IPS-18c (cell line): Measurements from ENCODE around the gene E2F2.

Source experiments
- H3K4me3 ChIP-seq: 2 replicates; pipeline ENCODE4 v1.7.0; 2013; ENCODE audit warnings: low read depth, mild to moderate bottlenecking, low read length, moderate library complexity; ENCODE audit not compliant: insufficient read depth
- H3K9me3 ChIP-seq: one replicate; pipeline ENCODE4 v1.6.1; 2013; ENCODE audit warnings: mild to moderate bottlenecking, low read length, moderate library complexity; ENCODE audit not compliant: control insufficient read depth, insufficient read depth

Gene E2F2, protein sequence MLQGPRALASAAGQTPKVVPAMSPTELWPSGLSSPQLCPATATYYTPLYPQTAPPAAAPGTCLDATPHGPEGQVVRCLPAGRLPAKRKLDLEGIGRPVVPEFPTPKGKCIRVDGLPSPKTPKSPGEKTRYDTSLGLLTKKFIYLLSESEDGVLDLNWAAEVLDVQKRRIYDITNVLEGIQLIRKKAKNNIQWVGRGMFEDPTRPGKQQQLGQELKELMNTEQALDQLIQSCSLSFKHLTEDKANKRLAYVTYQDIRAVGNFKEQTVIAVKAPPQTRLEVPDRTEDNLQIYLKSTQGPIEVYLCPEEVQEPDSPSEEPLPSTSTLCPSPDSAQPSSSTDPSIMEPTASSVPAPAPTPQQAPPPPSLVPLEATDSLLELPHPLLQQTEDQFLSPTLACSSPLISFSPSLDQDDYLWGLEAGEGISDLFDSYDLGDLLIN

DNA sequence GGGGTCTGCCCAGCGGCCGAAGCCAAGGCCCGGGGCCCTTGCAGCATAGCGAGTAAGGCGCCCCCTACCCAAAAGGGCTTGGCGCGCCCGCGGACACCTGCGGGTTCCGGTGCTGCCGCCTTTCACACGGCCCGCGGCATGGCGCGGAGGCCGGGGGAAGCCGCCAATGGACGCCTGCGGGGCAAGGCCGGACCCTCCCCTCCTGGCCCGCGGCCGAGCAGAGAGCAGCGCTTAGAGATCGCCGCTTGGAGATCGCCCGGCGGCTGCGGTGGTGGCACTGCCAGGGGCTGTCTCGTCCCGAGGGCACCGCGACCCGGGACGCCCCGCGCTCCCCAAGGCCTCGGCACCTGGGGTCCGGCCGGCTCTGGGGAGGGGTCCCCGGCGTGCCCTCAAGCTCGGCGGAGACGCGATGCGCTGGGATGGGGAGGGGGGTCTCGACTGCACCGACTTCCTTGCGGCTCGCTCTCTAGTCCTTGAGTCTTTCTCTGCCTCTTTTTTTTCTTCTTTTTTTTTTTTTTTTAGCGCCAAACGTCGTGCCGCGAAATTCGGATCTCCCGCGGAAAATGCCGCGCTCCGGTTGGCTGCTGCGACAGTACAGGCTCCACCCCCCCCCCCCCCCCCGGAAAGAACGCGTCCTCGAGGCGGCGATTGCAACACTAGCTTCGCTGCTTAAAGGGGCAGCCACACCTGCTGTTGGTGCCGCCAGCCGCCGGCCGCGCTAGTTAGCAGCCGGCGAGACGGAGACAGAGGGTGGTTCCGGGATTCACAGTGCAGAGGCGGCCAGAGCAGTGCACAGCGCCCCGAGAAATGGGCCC is at the start of gene E2F2:
TSS of gene E2F2 (minus strand) at position 487 of the 815 bp plus-strand sequence. CDS start at position 47, 440 bp downstream.
- no peaks in the 10 kb centered on the region for H3K9me3 ChIP-seq
- H3K4me3 ChIP-seq = peak within 1 kb of the TSS; percentile 67

DNA sequence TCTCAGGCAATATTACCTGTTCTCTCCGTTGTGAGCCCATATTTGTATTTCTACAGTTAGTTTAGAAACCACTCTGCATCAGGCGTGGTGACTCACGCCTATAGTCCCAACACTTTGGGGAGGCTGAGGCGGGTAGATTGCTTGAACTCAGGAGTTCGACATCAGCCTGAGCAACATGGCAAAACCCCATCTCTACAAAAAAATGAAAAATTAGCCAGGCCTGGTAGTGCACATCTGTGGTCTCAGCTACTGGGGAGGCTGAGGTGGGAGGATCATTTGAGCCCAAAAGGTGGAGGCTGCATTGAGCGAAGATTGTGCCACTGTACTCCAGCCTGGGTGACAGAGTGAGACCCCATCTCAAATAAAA is 47.9 kb upstream of the E2F2 start:
- no peak overlapping the region for H3K4me3 ChIP-seq
- no peaks in the 10 kb centered on the region for H3K9me3 ChIP-seq

DNA sequence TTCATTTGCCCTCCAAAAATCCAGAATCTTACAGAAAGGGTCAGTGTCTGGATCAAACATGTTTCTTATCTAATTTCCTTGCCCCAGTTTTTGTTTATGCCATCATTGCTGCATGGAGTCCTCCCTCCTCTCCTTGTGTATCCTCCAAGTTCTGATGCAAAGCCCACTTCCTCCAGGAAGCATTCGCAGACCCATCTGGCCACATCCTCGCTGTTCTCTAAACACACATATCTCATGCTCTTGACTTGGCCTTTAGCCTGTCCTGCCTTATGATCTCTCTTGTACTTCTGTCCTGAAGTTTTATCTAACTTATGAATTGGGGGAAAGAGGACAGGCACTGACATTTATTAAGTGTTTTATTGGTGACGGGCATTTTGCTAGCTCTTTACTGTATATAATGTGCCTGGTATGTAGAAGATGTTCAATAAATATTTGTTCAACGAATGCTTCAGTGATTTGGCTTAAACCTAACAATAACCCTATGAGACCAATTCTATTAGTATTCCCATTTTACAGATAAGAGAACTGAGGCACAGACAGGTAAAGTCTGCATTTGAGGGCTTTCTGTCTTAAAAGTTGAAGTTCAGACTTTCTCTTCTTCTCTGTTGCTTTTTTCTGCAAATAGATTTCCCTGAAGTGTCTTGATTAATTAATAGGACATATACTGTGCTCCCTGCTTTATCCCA is 47.4 kb upstream of the E2F2 start:
- H3K9me3 ChIP-seq = no peaks in the 10 kb centered on the region
- no peak overlapping the region for H3K4me3 ChIP-seq

DNA sequence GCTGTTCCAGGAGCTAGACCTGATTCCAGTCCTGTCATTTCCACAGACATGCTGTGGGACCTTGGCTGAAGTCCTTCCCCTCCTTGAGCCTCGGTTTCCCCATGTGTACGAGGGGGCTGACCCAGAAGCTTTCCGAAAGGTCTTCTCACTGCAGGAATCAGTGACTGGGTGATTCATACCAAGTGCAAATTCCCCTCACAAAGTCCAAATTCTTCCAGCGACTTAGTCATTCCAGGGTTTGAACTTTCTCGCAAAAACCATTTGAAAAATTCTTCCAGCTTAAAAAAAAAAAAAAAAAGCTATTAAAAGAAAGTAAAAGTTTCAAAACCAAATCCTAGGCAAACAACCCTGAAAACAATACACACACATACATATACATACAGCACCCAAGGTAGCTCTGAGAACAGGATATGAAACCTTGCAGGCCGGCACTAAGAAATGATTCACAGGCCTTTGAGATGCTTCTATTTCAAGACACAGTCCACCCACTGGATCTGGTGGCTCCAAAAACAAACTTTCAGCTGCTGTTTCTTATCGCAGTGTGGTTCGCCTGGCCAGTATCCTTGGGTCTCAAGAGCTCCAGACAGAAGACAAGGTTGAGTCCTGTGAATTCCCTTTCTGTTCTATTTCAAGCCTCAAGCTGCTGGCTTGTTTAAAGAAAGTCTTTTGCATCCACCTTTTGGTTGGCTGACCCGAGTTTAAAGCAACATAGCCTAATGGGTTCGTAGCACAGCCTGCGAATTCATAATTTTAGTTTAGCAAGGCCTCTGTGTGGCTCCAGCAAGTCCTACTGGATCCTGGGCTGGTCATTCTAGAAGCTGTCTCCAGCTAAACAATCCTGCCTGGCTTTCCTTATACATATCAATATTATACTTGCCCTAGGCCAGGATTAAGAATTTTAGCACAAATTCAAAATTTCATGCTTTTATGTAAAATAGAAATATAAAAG is 46.3 kb upstream of the E2F2 start:
- Histone ChIP-seq H3K9me3 (no peaks in the 10 kb centered on the region), H3K4me3 (no peak overlapping the region)

DNA sequence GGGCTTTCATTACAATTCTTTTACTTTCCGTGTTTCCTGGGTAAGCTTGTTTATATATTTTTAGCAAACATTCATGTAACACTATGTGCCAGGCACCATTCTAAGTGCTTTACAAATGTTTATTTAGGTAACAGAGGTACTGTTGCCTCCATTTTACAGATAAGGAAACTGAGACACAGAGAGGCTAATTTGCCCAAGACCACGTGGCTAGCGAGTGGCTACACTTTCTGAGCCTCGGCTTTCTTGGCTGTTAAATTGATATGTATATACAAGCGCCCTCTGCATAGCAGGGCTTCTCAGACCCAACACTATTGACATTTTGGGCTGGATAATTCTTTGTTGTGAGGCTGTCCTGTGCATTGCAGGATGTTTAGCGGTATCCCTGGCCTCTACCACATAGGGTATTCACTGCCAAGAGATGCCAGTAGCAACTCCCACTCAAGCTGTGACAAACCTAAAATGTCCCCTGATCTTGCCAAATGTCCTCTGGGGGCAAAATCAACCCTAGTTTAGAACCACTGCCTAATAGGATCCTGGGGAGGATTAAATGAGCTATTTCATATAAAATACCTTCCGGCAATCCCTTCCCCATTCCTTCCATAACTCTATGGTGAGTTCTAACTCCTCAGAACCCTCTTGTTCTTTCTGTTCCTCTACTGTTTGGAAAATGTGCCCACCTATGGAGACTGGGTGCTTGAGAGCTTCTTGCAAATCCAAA is 45.5 kb upstream of the E2F2 start:
- Histone ChIP-seq H3K4me3 (no peak overlapping the region), H3K9me3 (no peaks in the 10 kb centered on the region)

DNA sequence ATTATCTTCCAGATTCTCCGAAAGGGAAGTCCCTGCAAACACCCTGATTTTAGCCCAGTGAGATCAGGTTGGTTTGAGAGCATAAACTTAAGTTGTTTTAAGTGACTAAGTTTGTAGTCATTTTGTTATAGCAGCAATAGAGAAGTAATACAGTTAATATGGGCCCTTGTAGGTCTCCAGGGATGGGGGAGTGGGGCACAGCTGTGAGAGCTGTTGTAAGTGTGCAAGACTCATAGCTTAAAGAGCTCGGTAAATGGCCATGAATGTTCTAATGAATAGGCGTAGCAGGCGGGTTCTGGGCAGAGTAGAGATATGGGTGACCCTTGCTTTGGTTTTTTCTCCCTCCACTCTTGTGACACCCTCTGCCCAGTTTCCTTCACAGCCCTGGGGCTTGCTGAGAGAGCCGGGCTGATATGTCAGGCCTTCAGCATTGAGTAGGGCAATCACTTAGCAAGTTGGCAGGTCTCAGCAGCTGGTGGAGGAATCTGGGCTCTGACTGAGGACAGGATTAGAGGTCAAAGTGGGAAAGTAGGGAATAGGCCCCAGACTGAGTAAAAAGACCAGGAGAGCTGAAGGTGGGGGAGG is 44.3 kb upstream of the E2F2 start:
- H3K4me3 ChIP-seq = no peak overlapping the region
- no peaks in the 10 kb centered on the region for H3K9me3 ChIP-seq

DNA sequence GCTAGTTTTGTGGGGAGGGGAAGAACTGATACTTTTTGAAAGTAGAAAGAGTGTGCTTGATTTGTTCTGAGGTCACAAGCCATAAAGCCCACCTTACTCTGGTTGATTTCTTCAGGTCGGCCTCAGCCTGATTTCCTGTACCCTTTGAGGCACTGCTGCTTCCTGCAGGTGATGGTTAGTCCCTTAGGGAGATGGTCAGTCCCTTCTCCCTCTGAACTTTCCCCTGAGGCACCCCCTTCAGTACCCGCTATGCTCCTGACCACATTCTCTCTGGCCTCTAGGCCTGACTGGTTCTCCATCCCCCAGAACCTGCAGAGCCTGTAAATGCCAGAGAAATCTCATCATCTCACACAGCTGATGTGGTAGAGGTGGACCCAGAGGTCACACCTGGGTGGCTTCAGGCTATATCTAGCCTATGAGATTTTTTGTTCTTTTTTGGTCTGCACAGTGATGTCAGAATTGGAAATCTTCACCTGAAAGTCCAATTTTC is 43.3 kb upstream of the E2F2 start:
- H3K9me3 ChIP-seq = no peaks in the 10 kb centered on the region
- H3K4me3 ChIP-seq = no peak overlapping the region

DNA sequence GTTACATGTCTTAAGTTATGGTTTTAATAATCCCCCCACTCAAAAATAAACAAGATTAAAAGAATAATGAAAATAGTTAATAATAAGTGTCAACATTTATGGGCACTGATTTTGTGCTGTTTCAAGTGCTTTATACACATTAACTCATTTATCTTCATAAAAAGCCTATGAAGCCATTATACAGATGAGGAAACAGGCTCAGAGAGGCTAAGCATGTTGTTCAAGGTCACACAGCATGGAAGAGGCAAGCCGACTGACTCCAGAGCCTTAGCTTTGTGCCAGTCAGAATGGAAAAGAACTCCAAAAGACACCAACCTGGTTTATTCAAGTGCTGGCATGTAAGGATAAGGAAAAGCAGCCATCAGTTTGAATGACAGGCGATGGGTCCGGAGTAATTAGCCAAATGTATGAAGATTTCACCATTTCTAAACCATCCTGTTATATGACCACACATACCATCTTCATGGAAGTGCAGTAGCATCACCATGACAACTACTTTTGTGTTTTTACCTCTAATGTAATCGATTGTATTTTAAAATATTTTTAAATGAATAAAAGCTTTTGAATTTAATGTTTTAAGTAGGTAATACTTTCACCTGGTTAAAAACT is 42.6 kb upstream of the E2F2 start:
- no peaks in the 10 kb centered on the region for H3K9me3 ChIP-seq
- no peak overlapping the region for H3K4me3 ChIP-seq

DNA sequence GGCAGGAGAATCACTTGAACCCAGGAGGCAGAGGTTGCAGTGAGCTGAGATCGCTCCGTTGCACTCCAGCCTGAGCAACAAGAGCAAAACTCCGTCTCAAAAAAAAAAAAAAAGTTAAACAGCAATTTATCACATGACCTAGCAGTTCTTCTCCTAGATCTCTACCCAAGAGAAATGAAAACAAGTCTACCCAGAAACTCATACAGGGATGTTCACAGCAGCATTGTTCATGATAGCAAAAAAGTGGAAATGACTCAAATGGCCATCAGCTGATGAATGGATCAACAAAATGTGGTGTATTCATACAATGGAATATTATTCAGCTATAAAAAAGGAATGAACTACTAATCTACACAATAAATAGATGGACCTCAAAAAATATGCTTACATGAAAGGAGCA is 40.4 kb upstream of the E2F2 start:
- Histone ChIP-seq H3K4me3 (no peak overlapping the region), H3K9me3 (no peaks in the 10 kb centered on the region)

DNA sequence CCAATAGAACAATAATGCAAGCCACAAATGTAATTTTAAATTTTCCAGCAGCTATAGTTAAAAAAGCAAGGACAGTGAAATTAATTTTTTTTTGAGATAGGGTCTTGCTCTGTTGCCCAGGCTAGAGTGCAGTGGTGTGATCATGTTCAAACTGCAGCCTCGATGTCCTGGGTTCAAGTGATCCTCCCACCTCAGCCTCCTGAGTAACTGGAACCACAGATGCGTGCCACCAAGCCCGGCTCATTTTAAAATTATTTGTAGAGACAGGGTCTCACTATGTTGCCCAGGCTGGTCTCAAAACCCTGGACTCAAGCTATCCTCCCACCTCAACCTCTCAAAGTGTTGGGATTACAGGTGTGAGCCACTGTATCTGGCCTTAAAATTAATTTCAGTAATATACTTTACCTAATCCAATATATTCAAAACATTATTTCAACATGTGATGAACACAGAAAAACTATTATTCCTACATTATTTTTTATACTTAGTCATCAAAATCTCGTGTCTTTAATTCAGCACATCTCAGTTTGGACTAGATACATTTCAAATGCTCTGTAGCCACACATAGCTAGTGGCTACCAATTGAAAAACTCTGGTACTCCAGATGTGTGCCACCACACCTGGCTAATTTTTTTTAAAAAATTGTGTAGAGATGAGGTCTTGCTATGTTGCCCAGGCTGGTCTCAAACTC is 39.1 kb upstream of the E2F2 start:
- Histone ChIP-seq H3K9me3 (no peaks in the 10 kb centered on the region), H3K4me3 (no peak overlapping the region)

DNA sequence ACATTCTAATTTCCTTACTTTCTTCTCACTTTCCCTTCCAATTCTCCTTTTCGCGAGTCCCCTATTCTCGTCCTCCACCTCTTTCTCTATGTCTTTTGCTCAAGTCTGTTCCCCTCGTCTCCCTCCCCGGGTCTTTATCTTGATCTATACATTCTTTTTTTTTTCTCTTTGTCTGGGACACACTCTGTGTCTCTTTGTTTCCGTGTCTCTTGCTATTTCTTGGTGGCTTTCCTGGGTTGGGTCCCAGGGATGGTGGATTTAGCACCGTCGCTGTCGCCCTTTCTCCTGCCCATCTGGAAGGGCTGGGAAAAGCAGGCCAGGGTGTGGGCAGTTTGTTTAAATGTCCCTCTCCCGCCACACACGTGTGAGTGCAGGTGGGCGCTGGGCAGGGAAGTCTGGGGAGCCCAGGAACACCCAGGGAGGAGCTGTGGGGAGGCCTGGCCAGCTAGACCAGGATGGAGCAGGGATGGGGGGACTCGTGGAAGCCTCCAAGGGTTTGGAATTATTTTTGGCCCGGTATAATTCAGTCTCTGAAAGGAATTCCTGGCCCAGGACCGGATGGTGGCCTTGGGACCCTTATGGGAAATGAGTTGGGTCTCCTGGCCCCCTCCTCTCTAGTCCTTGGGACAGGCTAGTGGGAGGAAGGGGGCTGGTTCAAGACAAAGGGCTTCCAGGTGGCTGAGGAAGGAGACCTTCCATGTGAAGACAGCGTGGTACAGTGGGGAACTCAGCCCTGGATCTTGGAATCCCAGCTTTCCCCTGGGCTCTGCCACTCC is 37.8 kb upstream of the E2F2 start:
- H3K9me3 ChIP-seq = no peaks in the 10 kb centered on the region
- peak overlapping the region; percentile 57 for H3K4me3 ChIP-seq

DNA sequence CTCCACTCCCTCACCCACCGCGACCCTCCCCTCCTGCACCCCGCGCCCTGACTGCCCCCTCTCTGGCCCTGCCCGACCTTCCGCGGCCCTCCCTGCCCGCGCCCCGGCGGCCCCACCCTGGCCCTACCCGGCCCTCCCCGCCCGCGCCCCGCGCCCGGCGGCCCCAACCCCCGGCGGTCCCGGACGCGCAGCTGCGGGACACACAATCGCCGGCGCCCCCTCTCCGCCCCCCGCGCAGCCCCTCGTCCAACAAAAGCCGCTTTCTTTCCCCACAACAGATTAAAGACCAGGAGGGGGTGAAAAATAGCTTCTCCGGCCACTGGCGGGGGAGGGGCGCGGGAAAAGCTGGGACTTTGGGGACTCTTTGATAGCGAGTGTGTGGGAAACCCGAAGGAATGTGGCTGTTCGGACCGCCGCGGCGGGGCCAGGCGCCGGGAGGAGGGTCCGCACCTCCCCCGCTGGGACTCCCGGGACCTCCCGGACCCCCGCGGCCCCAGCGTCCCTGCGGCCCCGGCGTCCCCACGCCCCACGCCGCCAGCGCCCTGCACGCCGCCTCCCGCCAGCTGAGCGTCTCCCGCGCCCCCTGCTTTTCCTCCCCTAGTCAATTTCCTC is 37.1 kb upstream of the E2F2 start:
- H3K9me3 ChIP-seq = no peaks in the 10 kb centered on the region
- peak overlapping the region; percentile 57 for H3K4me3 ChIP-seq

DNA sequence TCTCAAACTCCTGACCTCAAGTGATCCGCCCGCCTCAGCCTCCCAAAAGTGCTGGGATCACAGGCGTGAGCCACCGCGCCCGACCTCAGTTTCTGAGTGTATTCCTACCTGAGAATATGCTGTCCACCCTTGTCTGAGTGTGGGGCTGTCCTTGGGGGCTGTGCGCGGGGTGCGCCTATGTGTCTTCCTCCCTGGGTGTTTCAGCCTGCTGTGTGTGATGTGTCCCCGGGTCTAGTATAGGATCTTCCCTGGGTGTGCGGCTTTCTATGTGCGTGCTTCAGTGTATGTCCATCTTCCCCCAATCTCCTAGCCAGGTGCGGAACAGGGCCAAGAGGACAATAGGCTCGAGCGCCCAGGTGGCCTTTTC is 36.6 kb upstream of the E2F2 start:
- H3K4me3 ChIP-seq = peak overlapping the region; percentile 26; the same call in 1 of the 2 replicates
- no peaks in the 10 kb centered on the region for H3K9me3 ChIP-seq

DNA sequence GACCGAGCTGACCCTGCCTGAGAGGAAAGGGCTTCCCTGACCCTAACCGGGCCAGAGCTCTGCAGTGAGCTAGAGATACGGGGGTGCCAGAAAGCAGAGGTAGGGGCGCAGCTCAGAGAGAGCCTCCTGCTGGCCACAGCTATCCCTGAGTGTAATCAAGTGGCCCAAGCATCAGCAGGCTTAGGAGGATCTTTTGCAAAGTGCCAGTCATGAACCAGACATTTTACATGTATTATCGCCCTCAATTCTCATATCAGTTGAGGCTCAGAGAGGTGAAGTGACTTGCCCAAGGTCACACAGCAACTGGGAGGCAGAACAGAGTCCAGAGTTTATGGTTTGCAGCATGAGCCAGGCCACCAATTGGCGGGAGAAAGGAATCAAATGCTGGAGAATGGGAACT is 35.3 kb upstream of the E2F2 start:
- Histone ChIP-seq H3K4me3 (no peak overlapping the region), H3K9me3 (no peaks in the 10 kb centered on the region)
